HG02938 (cell line): ENCODE measurements around the gene PUSL1.
"Not testable (repeated sequence)": the region's sequence is repeated elsewhere in the genome, so short reads cannot be mapped to it uniquely, and the experiment has no call there.

Experiments
- ATAC-seq: cut with Tn5 transposase; IDR thresholded peaks from one replicate; pipeline ENCODE4 v1.9.1; 2021; ENCODE audit warnings: mild to moderate bottlenecking, moderate library complexity; ENCODE audit not compliant: unreplicated experiment

PUSL1 gene

DNA sequence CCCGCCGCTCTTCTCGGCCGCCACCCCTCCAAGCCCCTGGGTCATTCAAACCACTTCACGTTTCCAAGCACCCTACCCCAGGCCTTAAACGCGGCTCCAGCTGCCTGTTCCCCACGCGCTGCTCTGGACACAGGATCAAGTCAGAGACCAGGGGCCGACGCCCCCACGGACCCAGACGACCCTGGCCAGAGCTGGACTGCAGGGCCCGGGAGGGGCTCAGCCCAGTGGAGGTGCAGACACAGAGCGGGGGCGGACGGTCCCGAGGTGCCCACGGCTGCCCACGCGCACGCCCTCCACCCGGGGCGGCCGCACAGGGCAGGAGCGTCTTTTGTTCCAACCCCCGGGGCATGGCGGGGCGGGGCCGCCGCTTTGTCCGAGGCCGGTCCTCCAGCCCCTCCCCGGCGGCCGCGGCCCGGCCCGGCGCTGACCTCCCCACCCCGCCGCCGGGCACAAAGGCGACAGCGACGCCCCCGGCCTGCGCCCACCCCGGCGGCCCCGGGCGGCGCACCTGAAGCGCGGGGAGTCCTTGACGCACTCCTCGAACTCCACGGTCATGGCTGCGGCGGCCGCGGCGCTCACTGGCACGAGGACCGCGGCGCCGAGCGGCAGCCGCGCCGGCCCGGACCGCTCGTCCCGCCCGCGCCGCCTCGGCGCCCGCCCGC, 1.0 kb upstream of the PUSL1 start:
- ATAC-seq = no peak

GRCh38 chr1:1308756-1309250, 406 bp downstream of the PUSL1 start:
- no peak for ATAC-seq

GRCh38 chr1:1309251-1310108, 1.1 kb downstream of the PUSL1 start:
- ATAC-seq = no peak

- no peak for ATAC-seq
Observed at GRCh38 chr1:1310109-1310385, 1.6 kb downstream of the PUSL1 start.

DNA sequence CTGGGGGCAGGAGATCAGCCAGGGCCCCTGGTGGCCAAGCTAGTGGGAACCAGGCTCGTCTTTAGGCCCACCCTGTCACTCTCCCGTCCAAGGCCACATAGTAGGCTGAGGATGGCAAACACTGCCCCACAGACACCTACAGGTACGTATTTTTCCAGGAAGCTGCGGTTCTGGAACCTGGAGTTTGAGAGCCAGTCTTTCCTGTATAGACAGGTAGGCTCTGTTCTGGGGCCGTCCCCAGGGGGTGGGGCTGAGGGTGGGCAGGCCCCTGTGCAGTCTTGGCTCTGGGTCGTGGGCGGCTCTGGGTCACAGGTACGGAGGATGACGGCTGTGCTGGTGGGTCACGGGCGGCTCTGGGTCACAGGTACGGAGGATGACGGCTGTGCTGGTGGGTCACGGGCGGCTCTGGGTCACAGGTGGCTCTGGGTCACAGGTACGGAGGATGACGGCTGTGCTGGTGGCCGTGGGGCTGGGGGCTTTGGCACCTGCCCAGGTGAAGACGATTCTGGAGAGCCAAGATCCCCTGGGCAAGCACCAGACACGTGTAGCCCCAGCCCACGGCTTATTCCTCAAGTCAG, 2.2 kb downstream of the PUSL1 start:
- no peak for ATAC-seq

DNA sequence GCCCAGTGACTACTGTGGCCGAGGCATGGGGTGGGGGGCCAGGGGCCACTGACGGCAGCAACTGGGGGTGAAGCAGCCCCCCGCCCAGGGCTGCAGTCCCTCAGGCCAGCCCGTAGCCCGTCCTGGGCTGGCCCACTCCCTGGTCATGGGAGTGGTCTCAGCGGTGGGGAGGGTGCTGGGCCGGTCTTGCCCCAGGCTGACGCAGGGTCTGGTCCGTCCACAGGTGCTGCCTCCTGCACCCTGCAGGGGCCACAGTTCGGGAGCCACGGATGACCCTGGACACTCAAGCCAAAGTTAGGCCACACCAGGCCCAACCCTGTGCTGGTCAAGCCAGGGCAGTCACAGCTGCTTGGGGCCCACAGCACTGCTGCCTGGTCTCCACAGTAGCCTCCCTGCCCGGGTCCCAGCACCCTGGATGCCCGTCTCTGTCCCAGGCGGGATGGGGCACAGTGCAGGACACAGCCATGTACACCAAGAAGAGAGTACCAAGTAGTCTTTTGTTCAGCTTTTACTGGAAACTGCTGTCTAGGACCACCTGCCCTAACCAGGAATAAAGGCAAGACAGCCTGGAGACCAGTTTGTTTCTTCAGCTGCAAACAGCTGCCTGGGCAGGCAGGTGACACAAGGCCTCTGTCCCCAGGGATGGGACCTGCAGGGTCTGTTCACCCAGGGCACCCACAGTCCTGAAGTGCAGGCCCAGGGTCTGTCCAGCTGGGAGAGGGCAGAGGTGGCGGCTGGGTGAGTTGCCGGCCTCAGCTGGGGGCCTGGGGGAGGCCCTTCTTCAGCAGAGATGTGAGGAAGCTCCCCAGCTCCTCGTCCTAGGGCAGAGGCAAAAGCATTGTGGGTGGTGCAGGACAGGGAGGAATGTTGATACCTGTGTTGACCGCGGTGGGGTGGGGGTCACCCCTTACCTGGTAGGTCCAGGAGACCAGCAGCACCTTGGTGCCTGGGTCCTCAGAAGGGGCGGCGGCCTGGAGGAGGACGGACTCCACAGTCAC, 3.0 kb downstream of the PUSL1 start:
- ATAC-seq = no peak

- ATAC-seq = no peak
Observed at GRCh38 chr1:1312450-1313314, 4.3 kb downstream of the PUSL1 start.

GRCh38 chr1:1313500-1314236, 5.3 kb downstream of the PUSL1 start:
- no peak for ATAC-seq

DNA sequence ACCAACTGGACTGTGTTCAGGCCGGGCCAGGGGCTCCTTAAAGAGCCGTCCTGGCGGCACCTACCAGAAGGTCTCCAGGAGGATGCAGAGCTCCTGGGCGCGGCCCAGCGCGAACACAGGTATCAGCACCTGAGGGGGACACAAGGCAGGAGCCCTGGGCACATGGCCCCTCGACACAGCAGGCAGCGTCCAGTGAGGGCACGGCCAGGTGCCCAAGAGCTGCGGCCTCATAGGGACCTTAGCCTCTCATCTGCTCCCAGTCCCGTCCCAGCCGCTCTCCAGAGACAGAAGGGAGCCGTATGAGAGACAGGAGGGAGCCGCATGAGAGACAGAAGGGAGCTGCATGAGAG, 5.8 kb downstream of the PUSL1 start:
- no peak for ATAC-seq

- ATAC-seq = no peak
Observed at GRCh38 chr1:1314678-1315335, 6.4 kb downstream of the PUSL1 start.

DNA sequence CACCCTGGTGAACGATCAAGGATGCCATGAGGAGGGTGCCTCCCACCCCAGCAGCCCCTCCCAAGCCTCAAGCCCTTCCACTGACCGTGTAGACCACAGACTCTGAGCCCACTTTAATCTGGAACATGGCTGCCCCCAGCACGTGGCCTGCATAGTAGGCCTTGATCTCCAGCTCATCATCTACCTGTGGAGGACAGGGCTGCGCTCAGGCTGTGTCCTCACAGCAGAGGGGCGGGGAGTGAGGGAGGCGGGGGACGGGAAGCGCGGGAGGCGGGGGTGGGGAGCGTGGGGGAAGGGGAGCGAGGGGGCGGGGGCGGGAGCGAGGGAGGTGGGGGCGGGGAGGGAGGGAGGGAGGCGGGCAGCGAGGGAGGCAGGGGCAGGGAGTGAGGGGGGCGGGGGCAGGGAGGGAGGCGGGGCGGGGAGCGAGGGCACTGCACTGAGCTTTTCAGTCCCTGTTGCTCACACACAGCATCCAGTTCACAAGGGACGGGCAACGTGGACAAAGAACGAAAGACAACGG, 7.1 kb downstream of the PUSL1 start:
- no peak for ATAC-seq

DNA sequence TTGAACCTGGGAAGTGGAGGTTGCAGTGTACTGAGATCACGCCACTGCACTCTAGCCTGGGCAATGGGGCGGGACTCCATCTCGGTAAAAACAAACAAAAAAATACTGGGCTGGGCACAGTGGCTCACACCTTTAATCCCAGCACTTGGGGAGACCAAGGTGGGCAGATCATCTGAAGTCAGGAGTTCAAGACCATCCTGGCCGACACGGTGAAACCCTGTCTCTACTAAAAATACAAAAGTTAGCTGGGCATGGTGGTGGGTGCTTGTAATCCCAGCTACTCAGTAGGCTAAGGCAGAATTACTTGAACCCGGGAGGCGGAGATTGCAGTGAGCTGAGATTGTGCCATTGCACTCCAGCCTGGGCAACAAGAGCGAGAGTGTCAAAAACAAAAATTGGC, 7.8 kb downstream of the PUSL1 start:
- ATAC-seq = not testable (repeated sequence)

DNA sequence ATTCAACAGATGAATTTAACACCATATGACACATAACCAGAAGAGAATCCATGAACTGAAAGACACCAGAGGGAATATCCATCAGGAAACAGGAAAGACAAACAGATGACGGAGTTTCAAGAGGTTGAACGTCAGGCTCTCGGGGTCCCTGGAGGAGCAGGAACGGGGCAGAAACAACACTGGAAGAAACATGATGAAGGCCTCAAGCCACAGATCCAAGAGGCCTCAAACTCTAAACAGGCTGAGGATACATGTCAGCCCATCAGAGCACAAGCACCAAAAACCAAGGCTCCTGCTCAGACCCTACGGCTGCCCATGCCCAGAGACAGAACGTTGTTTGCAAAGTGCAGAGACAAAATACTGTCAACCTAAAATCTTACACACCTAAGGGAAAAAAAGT, 9.0 kb downstream of the PUSL1 start:
- no peak for ATAC-seq

DNA sequence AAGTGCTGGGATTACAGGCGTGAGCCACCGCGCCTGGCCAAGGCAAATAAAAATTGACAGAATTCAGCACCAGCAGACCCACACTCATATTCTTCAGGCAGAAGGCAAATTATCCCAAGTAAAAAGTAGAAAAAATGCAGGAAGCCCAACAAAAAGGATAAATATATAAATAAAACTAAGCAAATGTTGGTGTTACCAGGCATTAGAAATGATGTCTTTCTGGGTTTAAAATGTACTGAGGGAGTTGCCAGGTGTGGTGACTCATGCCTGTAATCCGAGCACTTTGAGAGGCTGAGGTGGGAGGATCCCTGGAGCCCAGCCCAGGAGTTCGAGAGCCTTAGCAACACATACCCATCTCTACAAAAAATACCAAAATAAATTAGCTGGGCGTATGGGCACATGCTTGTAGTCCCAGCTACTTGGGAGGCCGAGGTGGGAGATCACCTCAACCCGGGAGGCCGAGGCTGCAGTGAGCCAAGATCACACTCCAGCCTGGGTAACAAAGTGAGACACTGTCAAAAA, 9.8 kb downstream of the PUSL1 start:
- ATAC-seq = no peak

GRCh38 chr1:1318777-1319645, 10.6 kb downstream of the PUSL1 start:
- no peak for ATAC-seq

DNA sequence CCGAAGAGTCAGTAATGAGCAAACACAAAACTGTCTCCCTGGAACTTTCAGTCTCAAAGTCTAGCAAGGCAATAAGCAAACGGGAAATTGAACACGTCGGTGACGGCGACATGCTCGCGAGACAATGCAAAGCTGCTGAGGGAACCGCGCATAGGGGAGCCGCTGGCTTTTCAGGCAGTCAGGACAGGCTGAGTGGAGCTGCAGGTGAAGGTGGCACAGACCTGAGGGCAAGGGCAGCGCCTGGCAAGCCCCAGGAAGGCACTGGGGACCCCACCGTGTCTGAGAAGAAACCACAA, 11.2 kb downstream of the PUSL1 start:
- no peak for ATAC-seq

- ATAC-seq = no peak
Observed at GRCh38 chr1:1320666-1321448, 12.5 kb downstream of the PUSL1 start.
